PC-3 (cell line): ENCODE data around the gene P2RX3. TPM values are rescaled to one million over a fixed set of nuclear protein-coding genes. Genes with fewer than 3 reads are reported as not detected.

ENCODE experiments used
- ATAC-seq: fragments of 200-7000 bp; cut with Tn5 transposase; 2 replicates; pipeline ENCODE4 v1.9.1; 2020; ENCODE audit warnings: mild to moderate bottlenecking, moderate library complexity
- BruUV-seq: library from RNA; stranded (reverse); fragments of 400-500 nt; replicated peaks from 2 replicates; lab custom pipeline; 2021; lab: Mats Ljungman, UMichigan
- CTCF ChIA-PET: fragments of 300-600 bp; sonication (Branson Sonifier 250); formaldehyde crosslinking; loops from one replicate; lab custom pipeline; 2022; ENCODE audit warnings: antibody characterized with exemption; lab: Charles Lee
- POLR2A ChIA-PET: fragments of 300-600 bp; sonication (Branson Sonifier 250); formaldehyde crosslinking; loops from one replicate; lab custom pipeline; 2022; ENCODE audit warnings: antibody characterized with exemption; ENCODE audit not compliant: unreplicated experiment; lab: Charles Lee
- DNase-seq: peaks from one replicate; pipeline ENCODE4 v3.0.0-alpha.2; 2015
- H2AFZ ChIP-seq: fragments of 300-600 bp; sonication (generic); 2 replicates; pipeline ENCODE4 v1.6.0; 2016; ENCODE audit warnings: antibody characterized with exemption, low read length
- H3F3A ChIP-seq: fragments of 300-600 bp; sonication (generic); one replicate; pipeline ENCODE4 v1.6.0; 2017; ENCODE audit warnings: antibody characterized with exemption, low read length, control low read depth, mild to moderate bottlenecking; ENCODE audit not compliant: unreplicated experiment
- H3K27ac ChIP-seq: fragments of 300-600 bp; sonication (generic); 2 replicates; pipeline ENCODE4 v1.5.1; 2016; ENCODE audit warnings: mild to moderate bottlenecking, low read length
- H3K27me3 ChIP-seq: fragments of 300-600 bp; sonication (generic); 2 replicates; pipeline ENCODE4 v1.6.1; 2016; ENCODE audit warnings: low read length, mixed read lengths
- H3K36me3 ChIP-seq: fragments of 300-600 bp; sonication (generic); 2 replicates; pipeline ENCODE4 v1.6.1; 2016; ENCODE audit warnings: low read depth, mixed run types, low read length, mixed read lengths
- H3K4me1 ChIP-seq: fragments of 300-600 bp; sonication (generic); 2 replicates; pipeline ENCODE4 v1.5.1; 2016; ENCODE audit warnings: low read length; ENCODE audit not compliant: insufficient read depth
- H3K4me2 ChIP-seq: fragments of 300-600 bp; sonication (generic); 2 replicates; pipeline ENCODE4 v1.6.0; 2016; ENCODE audit warnings: low read length
- H3K4me3 ChIP-seq: fragments of 300-600 bp; sonication (generic); 2 replicates; pipeline ENCODE4 v1.5.1; 2016; ENCODE audit warnings: mild to moderate bottlenecking, low read length, mixed read lengths
- H3K79me2 ChIP-seq: fragments of 300-600 bp; sonication (generic); 2 replicates; pipeline ENCODE4 v1.6.1; 2017; ENCODE audit warnings: low read length, mixed read lengths
- H3K9ac ChIP-seq: fragments of 300-600 bp; sonication (generic); 2 replicates; pipeline ENCODE4 v1.6.0; 2016; ENCODE audit warnings: mild to moderate bottlenecking, low read length
- H3K9me2 ChIP-seq: fragments of 300-600 bp; sonication (generic); replicated peaks from 2 replicates; pipeline ENCODE4 v1.6.1; 2016; ENCODE audit warnings: mixed run types, low read length, mixed read lengths
- H3K9me3 ChIP-seq: fragments of 300-600 bp; sonication (generic); 2 replicates; pipeline ENCODE4 v1.6.1; 2016; ENCODE audit warnings: low read length, mixed read lengths
- H4K20me1 ChIP-seq: fragments of 300-600 bp; sonication (generic); 2 replicates; pipeline ENCODE4 v1.6.1; 2016; ENCODE audit warnings: low read length, mixed read lengths
- CTCF ChIP-seq: fragments of 300-600 bp; sonication (generic); conservative IDR thresholded peaks from 2 replicates; pipeline ENCODE4 v1.5.1; 2017; ENCODE audit warnings: antibody characterized with exemption, low read depth, mild to moderate bottlenecking, low read length
- EZH2 ChIP-seq: fragments of 300-600 bp; sonication (generic); IDR thresholded peaks from one replicate; pipeline ENCODE4 v1.6.1; 2017; ENCODE audit warnings: antibody characterized with exemption, mild to moderate bottlenecking, low read length; ENCODE audit not compliant: unreplicated experiment
- EZH2phosphoT487 ChIP-seq: fragments of 300-600 bp; sonication (generic); IDR thresholded peaks from 2 replicates; pipeline ENCODE4 v1.6.1; 2018; ENCODE audit warnings: mild to moderate bottlenecking, antibody characterized with exemption, low read length, borderline replicate concordance
- intact Hi-C: fragments of 100-400 bp; cut with micrococcal nuclease; formaldehyde crosslinking; loops from 2 replicates; pipeline ENCODE4 v1.9.0; 2023
- total RNA-seq: library from RNA; depleted of rRNA; stranded (reverse); fragments of >200 nt; gene quantifications from 2 replicates; pipeline ENCODE4 v1.2.3, GENCODE V29; 2014

Gene P2RX3
- total RNA-seq, 1 experiment from 2014 or later: not detected

- Histone ChIP-seq H4K20me1 (no peaks in the 10 kb centered on the region), H3K36me3 (no peaks in the 10 kb centered on the region; the same call in 1 of the 2 replicates), H3K27me3 (no peaks in the 10 kb centered on the region), H3K4me2 (no peak overlapping the region), H3K9me2 (no peaks in the 10 kb centered on the region), H3K27ac (no peak overlapping the region), H3F3A (no peaks in the 10 kb centered on the region), H3K9ac (no peak overlapping the region), H3K4me3 (no peak overlapping the region), H3K4me1 (no peaks in the 10 kb centered on the region), H3K79me2 (no peaks in the 10 kb centered on the region), H2AFZ (no peak overlapping the region), H3K9me3 (peaks cover 9% of the 10 kb centered on the region; the same call in 1 of the 2 replicates)
- intact Hi-C loops: loop anchor here (5.0 to 10.0 kb wide), 2 partner anchors 137 to 230 kb away; no protein-coding TSS in a partner anchor
- ChIA-PET CTCF (no interaction called here), POLR2A (no interaction called here)
- TF ChIP-seq EZH2 (no peak), EZH2phosphoT487 (no peak), CTCF (no peak)
- no TSS peak for BruUV-seq
- DNase-seq (no peak), ATAC-seq (no peak)
Observed at GRCh38 chr11:57347336-57347735, 9.2 kb downstream of the P2RX3 start.

GRCh38 chr11:57348052-57348451, 9.9 kb downstream of the P2RX3 start:
- ChIA-PET CTCF (interaction anchor here (0.7 kb wide), 1 partner anchor 179 kb away, joined by 3 read pairs; no protein-coding TSS in a partner anchor), POLR2A (no interaction called here)
- BruUV-seq: no TSS peak
- no peaks in the 10 kb centered on the region for H3K79me2 ChIP-seq
- no peak overlapping the region for H3K4me3 ChIP-seq
- DNase-seq (no peak), ATAC-seq (no peak)
- H3K4me1 ChIP-seq: no peaks in the 10 kb centered on the region
- no peaks in the 10 kb centered on the region for H3K9me2 ChIP-seq
- H3K4me2 ChIP-seq: no peak overlapping the region
- H3K27me3 ChIP-seq: no peaks in the 10 kb centered on the region
- no peaks in the 10 kb centered on the region for H4K20me1 ChIP-seq
- H3K9ac ChIP-seq: no peak overlapping the region
- H3F3A ChIP-seq: no peaks in the 10 kb centered on the region
- TF ChIP-seq EZH2phosphoT487 (no peak), EZH2 (no peak), CTCF (no peak)
- peaks cover 9% of the 10 kb centered on the region; the same call in 1 of the 2 replicates for H3K9me3 ChIP-seq
- H3K27ac ChIP-seq: no peak overlapping the region
- intact Hi-C loops: loop anchor here (5.0 to 10.0 kb wide), 2 partner anchors 137 to 231 kb away; no protein-coding TSS in a partner anchor
- no peak overlapping the region for H2AFZ ChIP-seq
- no peaks in the 10 kb centered on the region; the same call in 1 of the 2 replicates for H3K36me3 ChIP-seq

GRCh38 chr11:57348636-57349313, 10.6 kb downstream of the P2RX3 start:
- H4K20me1 ChIP-seq: no peaks in the 10 kb centered on the region
- intact Hi-C loops: loop anchor here (5.0 to 10.0 kb wide), 2 partner anchors 136 to 231 kb away; no protein-coding TSS in a partner anchor
- no peak overlapping the region for H3K4me3 ChIP-seq
- H3K36me3 ChIP-seq: no peaks in the 10 kb centered on the region; the same call in 1 of the 2 replicates
- H3K4me2 ChIP-seq: no peak overlapping the region
- BruUV-seq: no TSS peak
- H3K27ac ChIP-seq: no peak overlapping the region
- no peak for DNase-seq
- TF ChIP-seq CTCF: no peak
- no peak for TF ChIP-seq EZH2
- no peak for TF ChIP-seq EZH2phosphoT487
- ChIA-PET CTCF (no interaction called here), POLR2A (no interaction called here)
- H3K9me2 ChIP-seq: no peaks in the 10 kb centered on the region
- H3K27me3 ChIP-seq: no peaks in the 10 kb centered on the region
- no peaks in the 10 kb centered on the region for H3K4me1 ChIP-seq
- H3K9ac ChIP-seq: no peak overlapping the region
- no peak for ATAC-seq
- H3K9me3 ChIP-seq: peaks cover 9% of the 10 kb centered on the region; the same call in 1 of the 2 replicates
- H2AFZ ChIP-seq: no peak overlapping the region
- no peaks in the 10 kb centered on the region for H3K79me2 ChIP-seq
- no peaks in the 10 kb centered on the region for H3F3A ChIP-seq
